Urinary bladder (tissue), 4 donors: ENCODE results near the gene TGFBR3. TPM values are rescaled to one million over a fixed set of nuclear protein-coding genes. Genes with fewer than 3 reads are reported as not detected.

Experiments
- DNase-seq: peaks from one replicate; pipeline ENCODE4 v3.0.0-alpha.2; 2015; ENCODE audit errors: extremely low spot score
- H3K27ac ChIP-seq: one replicate; pipeline ENCODE4 v1.5.1; 2013; ENCODE audit warnings: low read depth, mild to moderate bottlenecking, moderate library complexity
- H3K36me3 ChIP-seq: one replicate; pipeline ENCODE4 v1.6.1; 2013; ENCODE audit warnings: mild to moderate bottlenecking, moderate library complexity; ENCODE audit not compliant: insufficient read depth
- H3K4me1 ChIP-seq: one replicate; pipeline ENCODE4 v1.6.1; 2013; ENCODE audit warnings: mild to moderate bottlenecking, moderate library complexity; ENCODE audit not compliant: insufficient read depth
- H3K4me3 ChIP-seq: one replicate; pipeline ENCODE4 v1.5.1; 2013; ENCODE audit warnings: low read depth, low read length
- WGBS: extraction: QIAGEN DNeasy Blood & Tissue Kit; methylation state at CpG from one replicate; pipeline ENCODE4 v1.1.7; 2013; 5-methylcytosine and 5-hydroxymethylcytosine counted together
- polyA plus RNA-seq: library from polyadenylated mRNA; stranded (reverse); fragments of 200-250 nt; gene quantifications from one replicate; pipeline ENCODE4 v1.2.3, GENCODE V29; 2013
- total RNA-seq: library from RNA; depleted of rRNA; stranded (reverse); fragments of >200 nt; gene quantifications from one replicate; pipeline ENCODE4 v1.2.3, GENCODE V29; 2014
- donor health status: healthy with polysubstance abuse.
- donor health status: healthy.

The TGFBR3 gene
- total and polyA plus RNA-seq, 2 donors: 94.8 to 131 TPM

DNA sequence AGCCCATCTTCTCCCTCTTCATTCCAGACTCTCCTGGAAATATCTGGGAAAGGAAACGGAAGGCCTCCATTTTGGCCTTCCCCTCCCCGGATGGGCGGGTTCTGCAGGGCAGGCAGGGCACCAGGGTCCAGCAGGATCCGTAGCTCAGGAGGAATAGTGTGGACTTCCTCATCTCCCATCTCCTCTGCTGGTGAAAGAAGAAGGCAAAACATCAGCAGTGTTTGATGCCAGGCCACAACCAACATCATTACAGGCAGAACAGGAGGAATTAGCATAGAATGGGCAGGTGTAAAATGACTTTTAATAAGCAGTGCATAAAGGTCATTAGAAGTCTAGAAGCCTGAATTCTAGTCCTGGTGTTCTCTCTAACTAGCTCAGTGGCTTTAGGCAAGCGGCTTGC is 165.9 kb downstream of the TGFBR3 start:
- Histone ChIP-seq H3K27ac (no peak overlapping the region), H3K4me1 (no peaks in the 10 kb centered on the region), H3K4me3 (no peak overlapping the region), H3K36me3 (peaks cover 8% of the 10 kb centered on the region)
- DNase-seq: no peak
- 90% methylated on average over 5 of the region's 5 CpGs for WGBS

DNA sequence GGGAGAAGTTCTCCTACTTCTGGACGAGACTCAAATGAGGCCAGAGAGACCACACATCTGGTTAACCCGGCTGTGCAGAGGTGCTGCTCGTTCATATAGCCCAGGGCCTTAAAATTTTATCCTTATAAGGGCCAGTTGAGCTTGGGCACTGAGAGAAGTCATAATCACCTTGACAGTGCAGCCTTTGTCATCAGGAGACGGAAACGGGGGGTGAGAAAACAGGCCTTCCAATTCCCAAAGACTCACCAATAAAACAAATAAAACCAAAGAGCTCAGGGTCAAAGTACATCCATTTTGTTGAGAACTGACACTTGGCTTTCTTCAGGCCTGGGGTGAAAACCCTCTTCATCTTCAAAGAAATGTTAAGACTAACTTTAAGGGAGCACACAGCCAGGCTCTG is 167.1 kb downstream of the TGFBR3 start:
- 84% methylated on average over 5 of the region's 5 CpGs for WGBS
- Histone ChIP-seq H3K4me3 (no peak overlapping the region), H3K36me3 (peaks cover 8% of the 10 kb centered on the region), H3K27ac (no peak overlapping the region), H3K4me1 (no peaks in the 10 kb centered on the region)
- no peak for DNase-seq

DNA sequence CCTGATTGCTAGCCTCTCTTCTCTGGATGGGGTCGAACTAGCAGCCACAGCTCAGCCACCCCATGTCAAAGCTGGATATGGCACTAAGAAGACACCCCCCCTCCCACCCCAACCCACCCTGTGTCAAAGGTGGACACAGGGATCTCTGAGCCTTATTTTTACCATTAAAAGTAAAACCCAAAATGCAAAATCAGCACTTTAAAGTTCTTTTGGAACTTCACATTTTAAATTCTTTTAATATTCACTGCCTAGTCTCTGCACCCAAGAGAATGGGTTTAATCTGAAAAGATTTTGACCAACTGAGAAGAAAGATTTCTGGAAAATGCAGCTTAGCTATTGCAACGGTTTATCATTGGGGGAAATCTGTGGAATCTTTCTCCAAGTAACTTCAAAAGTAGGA is 167.6 kb downstream of the TGFBR3 start:
- H3K27ac ChIP-seq: no peak overlapping the region

DNA sequence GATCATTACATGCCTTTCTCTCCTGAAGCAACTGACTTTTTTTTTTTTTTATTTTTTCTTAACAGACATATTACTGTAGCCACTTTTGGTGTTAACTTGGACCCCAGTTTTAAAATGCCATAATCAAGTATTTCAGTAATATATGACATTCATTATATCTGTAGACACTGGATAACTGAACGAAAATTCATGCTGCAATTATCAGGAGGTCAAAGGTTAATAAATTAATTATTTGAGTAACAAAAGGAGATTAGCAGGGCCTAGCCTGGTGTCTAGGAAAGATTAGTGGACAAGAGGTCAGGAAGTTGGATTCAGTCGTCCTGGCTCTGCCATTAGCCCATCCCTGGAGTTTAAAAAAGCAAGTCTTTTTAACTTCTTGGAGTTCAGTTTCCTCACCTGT is 168.1 kb downstream of the TGFBR3 start:
- no peak overlapping the region for H3K27ac ChIP-seq
- no peaks in the 10 kb centered on the region for H3K4me1 ChIP-seq
- DNase-seq: no peak
- peaks cover 8% of the 10 kb centered on the region for H3K36me3 ChIP-seq
- no peak overlapping the region for H3K4me3 ChIP-seq
- WGBS: 84% methylated on average over 2 of the region's 2 CpGs

More for the DNA sequence above, 167.6 kb downstream of the TGFBR3 start:
- Histone ChIP-seq H3K4me1 (no peaks in the 10 kb centered on the region), H3K4me3 (no peak overlapping the region), H3K36me3 (peaks cover 8% of the 10 kb centered on the region)
- no peak for DNase-seq
- WGBS: 91% methylated on average over 2 of the region's 2 CpGs

DNA sequence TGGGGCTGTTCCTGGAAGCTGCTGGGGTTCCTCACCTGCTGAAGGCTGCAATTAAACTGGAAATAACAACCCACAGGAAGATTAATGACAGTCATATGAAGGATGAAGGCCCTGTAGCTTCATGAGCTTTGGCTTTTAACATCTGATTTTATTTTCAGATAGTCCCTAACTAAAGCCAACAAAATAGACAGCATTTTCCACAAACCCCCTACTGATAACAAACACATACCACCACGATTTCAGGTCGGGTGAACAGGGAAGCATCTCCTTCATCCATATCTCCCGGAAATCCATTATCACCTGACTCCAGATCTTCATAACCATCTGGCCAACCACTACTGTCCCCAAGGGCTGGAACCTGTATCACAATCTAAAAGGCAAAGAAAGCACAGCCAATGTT is 169.6 kb downstream of the TGFBR3 start:
- Histone ChIP-seq H3K4me3 (no peak overlapping the region), H3K36me3 (peaks cover 11% of the 10 kb centered on the region), H3K27ac (no peak overlapping the region), H3K4me1 (no peaks in the 10 kb centered on the region)
- DNase-seq: no peak
- WGBS: 62% methylated on average over 3 of the region's 3 CpGs

DNA sequence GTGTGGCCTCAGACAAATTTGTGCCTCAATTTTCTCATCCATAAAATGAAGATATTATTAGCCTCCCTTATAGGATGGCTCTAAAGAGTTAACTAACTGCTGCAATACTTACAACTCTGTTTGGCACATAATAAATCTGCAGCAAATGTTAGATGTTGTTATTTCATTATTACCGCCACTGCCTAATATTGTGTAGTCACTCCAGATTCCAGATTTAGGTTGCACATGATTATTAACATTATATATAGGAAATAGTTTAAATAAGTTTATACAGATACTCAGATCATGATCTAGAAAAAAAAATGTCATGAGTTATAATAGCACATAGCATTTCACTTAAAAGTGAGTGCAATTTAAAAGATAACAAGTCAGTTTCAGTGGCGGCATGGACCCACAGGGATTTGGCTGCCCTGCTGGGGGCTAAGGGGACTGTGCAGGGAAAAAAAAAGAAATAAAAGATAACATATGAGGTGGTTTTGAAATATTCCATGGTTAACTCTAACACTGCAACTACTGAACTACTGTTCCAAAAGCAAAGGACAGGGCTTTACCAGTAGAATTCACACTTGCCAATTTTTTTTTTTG is 170.4 kb downstream of the TGFBR3 start:
- H3K4me1 ChIP-seq: no peaks in the 10 kb centered on the region
- H3K4me3 ChIP-seq: no peak overlapping the region
- H3K36me3 ChIP-seq: peaks cover 11% of the 10 kb centered on the region
- no peak overlapping the region for H3K27ac ChIP-seq
- no peak for DNase-seq
- 78% methylated on average over 2 of the region's 2 CpGs for WGBS

DNA sequence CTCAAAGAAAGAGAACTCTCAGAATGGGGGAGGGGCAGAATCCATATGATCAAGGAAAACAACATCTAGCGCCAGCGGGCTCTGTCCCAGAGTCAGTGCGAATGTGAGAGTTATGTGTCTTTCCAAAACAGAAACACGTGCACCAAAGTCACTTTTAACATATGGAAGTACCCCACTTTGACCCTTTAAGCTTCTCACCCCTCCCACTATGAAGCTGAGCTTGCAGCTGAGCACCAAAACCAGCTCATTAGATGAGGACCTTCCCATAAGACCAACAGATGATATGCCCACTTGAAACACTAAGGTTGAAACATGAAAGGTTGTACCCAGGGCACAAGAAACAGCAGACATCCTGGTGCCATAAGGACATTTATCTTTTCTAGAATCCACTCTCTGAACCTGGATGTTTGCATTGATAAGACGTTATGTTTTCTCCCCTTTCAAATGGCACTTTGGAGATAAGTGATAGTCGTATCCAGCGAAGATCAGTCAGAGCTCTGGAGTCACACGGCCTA is 171.0 kb downstream of the TGFBR3 start:
- Histone ChIP-seq H3K4me1 (no peaks in the 10 kb centered on the region), H3K36me3 (peaks cover 11% of the 10 kb centered on the region), H3K27ac (no peak overlapping the region), H3K4me3 (no peak overlapping the region)
- 75% methylated on average over 8 of the region's 8 CpGs for WGBS
- DNase-seq: no peak

DNA sequence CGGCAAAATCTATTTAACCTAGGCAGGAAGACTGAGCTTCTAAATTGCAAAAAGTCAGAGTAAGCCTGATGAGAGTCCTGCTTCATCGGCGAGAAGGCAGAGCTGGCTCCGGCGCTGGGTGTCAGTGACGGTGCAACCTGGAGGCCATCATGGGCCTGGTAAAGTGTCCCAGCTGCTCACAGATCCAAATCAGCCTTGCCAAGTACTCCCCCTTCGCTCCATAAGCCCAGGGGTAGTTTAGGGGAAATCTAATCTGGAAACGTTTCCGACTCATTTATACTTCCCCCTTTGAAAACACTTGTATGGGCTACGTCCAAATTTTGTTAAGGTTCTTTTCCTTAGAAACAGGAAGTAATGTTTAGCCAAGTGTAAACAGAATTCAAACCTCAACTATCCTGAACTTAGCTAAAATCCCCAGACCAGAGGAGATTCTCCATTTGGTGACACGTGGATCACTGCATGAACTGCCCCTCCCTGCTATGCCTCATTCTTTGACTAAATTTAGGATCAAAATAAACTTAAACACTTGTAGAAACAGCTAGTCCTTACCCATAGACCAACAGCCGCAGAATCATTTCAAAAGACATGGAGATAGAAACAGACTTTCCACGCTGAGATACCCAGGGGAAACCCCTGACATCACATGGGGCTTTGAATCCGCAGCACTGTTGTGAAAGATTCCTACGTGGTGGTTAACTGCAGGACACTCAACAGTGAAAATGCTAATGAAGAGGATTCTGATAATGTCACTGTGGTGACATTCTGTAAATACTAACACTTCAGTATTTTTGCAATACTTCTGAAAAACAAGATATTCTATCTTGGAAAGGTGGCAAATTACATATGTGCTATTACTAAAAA is 172.7 kb downstream of the TGFBR3 start:
- peaks cover 12% of the 10 kb centered on the region for H3K36me3 ChIP-seq
- peak overlapping the region; percentile 78 for H3K27ac ChIP-seq
- no peaks in the 10 kb centered on the region for H3K4me1 ChIP-seq
- DNase-seq: no peak
- WGBS: 17% methylated on average over 15 of the region's 15 CpGs
- H3K4me3 ChIP-seq: no peak overlapping the region

DNA sequence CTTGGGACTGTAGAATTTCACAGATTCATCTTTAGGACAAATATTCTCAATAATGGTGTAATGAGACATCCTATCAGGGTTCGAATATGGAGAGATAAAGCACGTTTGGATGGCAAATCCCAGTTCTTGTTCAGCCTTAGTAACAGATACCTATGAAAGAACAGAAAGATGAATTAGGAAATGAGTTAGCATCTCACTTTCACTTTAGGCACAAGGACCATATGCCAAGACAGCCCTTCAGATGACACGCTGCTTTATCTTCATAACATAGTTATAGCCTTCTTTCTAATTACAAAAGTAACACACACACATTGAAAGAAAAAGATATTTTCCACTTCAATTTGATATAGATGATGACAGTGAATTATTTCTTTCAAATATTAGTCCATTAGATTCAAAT is 173.6 kb downstream of the TGFBR3 start:
- Histone ChIP-seq H3K27ac (peak overlapping the region; percentile 2), H3K36me3 (peaks cover 12% of the 10 kb centered on the region), H3K4me1 (no peaks in the 10 kb centered on the region), H3K4me3 (no peak overlapping the region)
- WGBS: 37% methylated on average over 3 of the region's 3 CpGs
- no peak for DNase-seq

DNA sequence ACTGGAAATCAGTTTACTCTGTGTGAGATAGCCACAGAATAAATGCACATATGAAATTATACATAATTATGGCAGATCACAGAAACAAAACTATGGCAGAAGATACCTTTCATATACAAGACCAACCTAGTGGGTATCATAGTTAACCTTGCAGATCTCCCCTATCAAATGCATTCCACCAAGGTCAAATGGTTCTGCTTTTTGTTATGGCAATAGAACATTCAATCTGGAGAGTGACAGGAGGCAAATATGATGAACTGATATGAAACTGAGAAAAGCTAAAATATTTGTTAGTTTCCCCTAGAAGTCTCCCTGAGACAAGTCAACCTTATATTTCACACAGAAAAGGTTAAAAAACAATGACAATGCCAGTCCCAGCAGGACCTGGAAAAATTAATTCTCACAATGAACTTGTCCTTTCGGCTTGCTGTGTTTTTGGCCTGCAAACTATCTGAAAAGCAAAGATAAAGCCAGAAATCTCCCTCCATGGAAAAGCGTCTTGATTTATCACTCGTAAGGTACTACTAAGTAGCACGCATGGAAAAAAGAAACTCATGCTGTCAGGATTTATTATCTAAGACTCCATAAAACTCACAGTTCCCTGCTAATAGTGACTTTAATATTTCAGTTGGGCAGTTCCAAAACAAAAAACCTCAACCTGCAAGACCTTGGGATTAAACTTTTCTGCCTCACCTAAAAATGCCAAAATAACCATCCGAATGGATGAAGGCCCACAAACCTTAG is 174.3 kb downstream of the TGFBR3 start:
- Histone ChIP-seq H3K27ac (peak overlapping the region; percentile 2), H3K4me3 (no peak overlapping the region), H3K36me3 (peaks cover 12% of the 10 kb centered on the region), H3K4me1 (no peaks in the 10 kb centered on the region)
- 64% methylated on average over 5 of the region's 5 CpGs for WGBS
- no peak for DNase-seq

DNA sequence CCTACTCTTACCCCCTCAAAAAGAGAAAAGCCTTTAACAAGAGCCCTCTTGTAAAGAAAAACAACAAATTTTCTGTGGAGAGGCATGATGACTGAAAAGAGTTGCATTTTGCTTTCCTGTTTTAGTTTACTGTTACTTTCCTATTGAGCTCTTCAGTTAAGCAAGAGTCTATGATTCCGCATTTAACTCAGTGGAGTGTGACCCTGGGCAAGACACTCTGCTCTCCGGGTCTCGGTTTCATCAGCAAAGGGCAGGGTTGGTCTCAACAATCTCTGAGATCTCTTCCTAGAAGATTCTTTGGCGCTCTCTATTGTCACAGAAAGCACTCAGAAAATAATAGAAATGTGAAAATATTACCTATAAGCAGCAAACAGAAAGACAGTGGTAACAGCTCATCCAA is 175.7 kb downstream of the TGFBR3 start:
- Histone ChIP-seq H3K4me3 (no peak overlapping the region), H3K4me1 (no peaks in the 10 kb centered on the region), H3K36me3 (peaks cover 6% of the 10 kb centered on the region), H3K27ac (peak overlapping the region; percentile 69)
- DNase-seq: no peak
- WGBS: 67% methylated on average over 4 of the region's 4 CpGs

DNA sequence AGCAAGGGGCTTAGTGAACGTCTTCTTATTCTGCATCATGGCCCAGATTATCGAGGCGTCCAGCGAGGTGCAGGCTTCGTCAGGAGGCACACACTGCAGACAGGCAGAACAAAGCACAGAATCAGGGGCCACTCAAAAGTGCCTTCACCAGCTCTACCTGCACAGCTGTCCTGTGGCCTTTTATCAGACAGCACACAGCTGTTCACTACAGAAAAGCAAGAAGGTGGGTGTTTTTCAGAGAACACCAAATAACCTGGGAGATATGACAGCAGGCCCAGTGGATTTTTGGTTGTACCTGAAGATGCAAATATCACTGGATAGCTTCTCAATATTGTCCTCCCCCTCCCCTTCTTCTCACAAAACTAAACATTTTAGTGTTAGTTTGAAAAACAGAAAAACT is 177.3 kb downstream of the TGFBR3 start:
- no peak for DNase-seq
- Histone ChIP-seq H3K36me3 (peaks cover 6% of the 10 kb centered on the region), H3K4me3 (no peak overlapping the region), H3K27ac (no peak overlapping the region), H3K4me1 (no peaks in the 10 kb centered on the region)
- 94% methylated on average over 5 of the region's 5 CpGs for WGBS

DNA sequence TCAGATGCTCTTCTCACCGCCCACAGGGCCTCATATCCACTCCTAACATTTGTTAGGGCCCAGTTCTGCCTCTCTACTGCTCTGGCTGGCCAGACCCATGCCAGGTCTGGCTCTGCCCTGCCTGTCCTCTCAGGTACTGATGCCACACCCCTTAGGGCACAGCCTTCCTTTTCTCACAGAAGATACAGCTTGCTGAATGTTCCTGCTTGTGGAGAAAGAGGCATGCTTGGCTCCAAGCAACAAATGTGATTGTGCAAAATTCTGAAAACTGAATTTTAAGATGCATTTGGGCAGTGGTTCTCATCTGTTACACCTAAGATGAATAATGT is 178.1 kb downstream of the TGFBR3 start:
- Histone ChIP-seq H3K27ac (no peak overlapping the region), H3K4me1 (no peaks in the 10 kb centered on the region), H3K4me3 (no peak overlapping the region), H3K36me3 (peaks cover 6% of the 10 kb centered on the region)
- DNase-seq: no peak
- WGBS: 100% methylated on average over 1 of the region's 1 CpG
